ENCODE measurements around the gene TMEM9. TPM values are rescaled to one million over a fixed set of nuclear protein-coding genes. Genes with fewer than 3 reads are reported as not detected.

The TMEM9 gene
- total RNA-seq, 4 donors from 2014 or later, result 51.7 to 61.5 (median 56.7) TPM

DNA sequence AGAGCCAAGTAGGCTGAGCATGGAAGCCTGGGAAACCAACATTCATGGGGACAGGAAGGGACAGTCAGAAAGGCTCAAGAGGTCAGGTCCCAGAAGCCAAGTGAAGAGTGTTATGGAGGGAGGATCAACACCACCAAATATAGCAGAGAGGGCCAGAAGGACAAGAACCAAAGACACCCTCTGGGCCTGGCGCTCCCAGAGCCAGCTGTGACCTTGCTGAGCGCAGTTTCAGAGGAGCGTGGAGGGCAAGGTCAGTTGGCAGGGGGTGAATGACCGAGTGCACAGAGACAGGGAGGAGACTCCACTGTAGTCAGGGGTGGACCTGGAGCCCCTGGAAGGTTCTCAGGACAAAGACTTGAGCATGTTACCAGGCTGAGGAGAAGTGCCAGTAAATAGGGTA lies 22.9 kb downstream of the TMEM9 start:
- WGBS, 2 donors (ENCODE audit: low coverage in 1 of 2), result 67 to 90% methylated on average over 1 to 3 of the region's 4 CpGs
- Histone ChIP-seq H3K27me3 (no peaks in the 10 kb centered on the region), H3K9me3 (no peaks in the 10 kb centered on the region), H3K27ac (no peak overlapping the region), H3K36me3 (peaks cover 0 to 37% of the 10 kb centered on the region in 2 donors), H3K4me3 (no peak overlapping the region), H3K4me1 (peaks cover 0 to 14% (median 3%) of the 10 kb centered on the region in 3 donors)
- no peak for ATAC-seq
- TF ChIP-seq EP300 (IDR thresholded peaks at IDR 0.05) (no peak), POLR2A (IDR thresholded peaks at IDR 0.05) (no peak), CTCF (IDR thresholded peaks at IDR 0.05) (no peak), POLR2AphosphoS5 (IDR thresholded peaks at IDR 0.05) (no peak)

DNA sequence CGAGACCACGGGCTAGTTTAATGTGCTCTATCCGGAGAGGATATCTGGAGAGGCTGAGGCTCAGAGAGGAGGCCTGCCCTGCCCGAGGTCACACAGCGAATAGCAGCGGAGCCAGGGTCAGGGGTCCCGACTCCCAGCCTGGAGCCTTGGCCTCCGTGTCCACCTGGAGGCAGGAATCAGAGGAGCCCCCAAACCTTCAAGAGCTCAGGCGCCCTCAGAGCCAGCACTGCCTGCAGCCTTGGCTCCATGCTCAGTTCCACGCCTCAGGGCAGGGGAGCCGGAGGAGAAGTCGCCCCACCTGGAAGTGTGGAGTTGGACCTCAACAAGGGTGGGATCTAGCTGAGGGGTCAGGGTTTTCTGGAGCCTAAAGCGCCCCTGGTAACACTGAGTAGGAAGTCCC lies 25.3 kb downstream of the TMEM9 start:
- peaks cover 0 to 22% (median 0%) of the 10 kb centered on the region in 3 donors for H3K4me1 ChIP-seq
- H3K36me3 ChIP-seq, result peaks cover 0 to 13% of the 10 kb centered on the region in 2 donors
- ATAC-seq, result no peak
- H3K4me3 ChIP-seq, result no peak overlapping the region
- WGBS, 2 donors (ENCODE audit: low coverage in 1 of 2), result 100% methylated on average over 1 of the region's 13 CpGs; no CpG with 5 or more reads in 1 of the 2 donors
- H3K27ac ChIP-seq, result no peak overlapping the region
- no peak for TF ChIP-seq POLR2A (IDR thresholded peaks at IDR 0.05)
- TF ChIP-seq CTCF (IDR thresholded peaks at IDR 0.05), result no peak
- TF ChIP-seq EP300 (IDR thresholded peaks at IDR 0.05), result no peak
- no peak for TF ChIP-seq POLR2AphosphoS5 (IDR thresholded peaks at IDR 0.05)
- H3K9me3 ChIP-seq, result no peaks in the 10 kb centered on the region
- peaks cover 7% of the 10 kb centered on the region for H3K27me3 ChIP-seq

- no peak for TF ChIP-seq CTCF (IDR thresholded peaks at IDR 0.05)
- TF ChIP-seq POLR2AphosphoS5 (IDR thresholded peaks at IDR 0.05), result no peak
- TF ChIP-seq EP300 (IDR thresholded peaks at IDR 0.05), result no peak
- TF ChIP-seq POLR2A (IDR thresholded peaks at IDR 0.05), result no peak
- Histone ChIP-seq H3K27me3 (peaks cover 10% of the 10 kb centered on the region), H3K4me3 (no peak overlapping the region), H3K27ac (no peak overlapping the region), H3K4me1 (peaks cover 0 to 22% (median 0%) of the 10 kb centered on the region in 3 donors), H3K36me3 (peaks cover 0 to 9% of the 10 kb centered on the region in 2 donors), H3K9me3 (no peaks in the 10 kb centered on the region)
- peak; percentile 26 for ATAC-seq
- 80 to 90% methylated on average over 2 to 9 of the region's 9 CpGs for WGBS, 2 donors (ENCODE audit: low coverage in 1 of 2)
Observed at GRCh38 chr1:201128476-201128875, 25.8 kb downstream of the TMEM9 start.

DNA sequence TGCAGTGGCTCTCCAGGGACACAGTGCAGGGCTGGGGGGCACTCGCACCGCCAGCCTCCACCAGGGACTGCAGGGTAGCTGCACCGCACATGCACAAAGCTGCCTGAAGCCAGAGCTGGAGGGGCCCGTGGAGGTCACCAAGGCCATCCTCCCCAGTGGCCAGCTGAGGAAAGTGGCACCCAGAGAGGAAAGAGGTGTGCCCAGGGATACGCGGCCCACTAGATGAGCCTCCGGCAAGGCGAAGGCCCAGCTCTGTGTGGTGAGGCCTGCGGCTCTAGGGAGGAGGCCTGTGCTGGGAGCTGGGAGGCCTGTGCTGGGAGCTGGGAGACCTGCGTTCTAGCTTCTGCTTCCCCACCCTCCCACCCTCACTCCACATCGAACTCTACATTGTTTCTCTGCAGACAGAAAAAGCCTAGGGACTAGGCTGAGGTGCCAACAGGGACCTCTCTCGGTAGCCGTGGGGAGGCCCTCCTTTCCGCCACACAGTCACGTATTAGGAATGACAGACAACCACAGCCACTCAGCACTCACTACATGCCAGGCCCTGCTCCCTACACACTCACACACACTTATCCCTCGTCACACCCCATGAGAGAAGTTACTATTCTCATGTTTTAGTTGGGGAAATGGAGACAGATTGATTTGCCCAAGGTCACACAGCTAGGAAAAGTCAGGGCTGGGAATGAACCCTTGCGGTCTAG lies 26.4 kb downstream of the TMEM9 start:
- 33% methylated on average over 1 of the region's 17 CpGs; no CpG with 5 or more reads in 1 of the 2 donors for WGBS, 2 donors (ENCODE audit: low coverage in 1 of 2)
- no peaks in the 10 kb centered on the region for H3K9me3 ChIP-seq
- no peak overlapping the region for H3K4me3 ChIP-seq
- H3K27me3 ChIP-seq, result peaks cover 16% of the 10 kb centered on the region
- TF ChIP-seq EP300 (IDR thresholded peaks at IDR 0.05), result no peak
- H3K4me1 ChIP-seq, result peaks cover 0 to 22% (median 0%) of the 10 kb centered on the region in 3 donors
- H3K36me3 ChIP-seq, result peaks cover 0 to 5% of the 10 kb centered on the region in 2 donors
- ATAC-seq, result no peak
- H3K27ac ChIP-seq, result no peak overlapping the region

DNA sequence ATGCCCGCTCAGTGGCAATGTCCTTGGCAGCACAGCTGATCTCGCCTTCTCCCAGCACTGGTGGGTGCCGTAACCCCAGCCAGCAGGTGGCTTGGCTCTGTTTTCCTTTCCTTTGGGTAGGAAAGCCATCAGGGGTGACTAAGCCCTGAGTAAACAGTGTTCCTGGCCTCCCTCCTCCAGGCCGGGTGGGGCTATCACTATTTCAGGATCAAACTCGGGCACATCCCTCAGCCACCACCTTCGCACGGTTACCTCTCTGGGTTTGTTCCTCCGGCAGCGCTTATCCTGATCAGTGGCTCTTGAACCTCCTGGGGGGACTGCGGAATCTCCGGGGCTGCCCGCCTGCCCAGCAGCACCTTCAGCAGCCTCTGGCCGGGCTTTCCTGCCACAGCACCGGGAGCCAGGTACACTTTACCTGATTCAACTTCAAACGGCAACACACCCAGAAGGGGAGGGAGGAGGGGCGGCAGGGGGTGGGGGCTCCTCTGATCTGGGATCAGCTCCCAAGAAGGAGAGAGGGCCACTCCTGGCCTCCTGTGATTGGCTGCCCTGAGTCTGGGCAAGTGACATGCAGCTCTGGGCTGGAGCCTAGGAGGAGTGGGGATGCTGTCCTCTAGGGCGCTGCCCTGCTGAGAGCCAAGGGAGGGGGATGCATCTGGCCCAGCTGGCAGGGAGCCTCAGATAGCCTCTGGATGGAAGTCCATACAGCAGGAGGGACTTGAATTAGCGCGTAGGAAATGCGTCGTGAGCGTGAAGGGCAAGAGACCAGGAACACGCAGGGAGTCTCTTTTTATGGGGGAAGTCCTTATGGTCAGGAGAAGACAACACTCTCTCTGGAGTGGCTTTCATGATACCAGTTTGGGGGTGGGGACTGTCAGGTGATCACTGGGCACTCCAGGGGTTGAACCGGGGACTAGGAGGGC lies 27.2 kb downstream of the TMEM9 start, which contains the start of gene ASCL5:
ASCL5 (minus strand) TSS at position 353 of the 923 bp plus-strand sequence. CDS start 11,812 bp downstream, outside the sequence.
- Histone ChIP-seq H3K9me3 (no peaks in the 10 kb centered on the region), H3K27ac (no peak within 1 kb of the TSS), H3K4me1 (peaks cover 0 to 22% (median 0%) of the 10 kb centered on the region in 3 donors), H3K36me3 (no peaks in the 10 kb centered on the region), H3K27me3 (peaks cover 24% of the 10 kb centered on the region), H3K4me3 (no peak within 1 kb of the TSS)
- TF ChIP-seq CTCF (IDR thresholded peaks at IDR 0.05) (no peak), EP300 (IDR thresholded peaks at IDR 0.05) (no peak), POLR2AphosphoS5 (IDR thresholded peaks at IDR 0.05) (no peak), POLR2A (IDR thresholded peaks at IDR 0.05) (no peak)
- ATAC-seq, result no peak
- WGBS, 2 donors (ENCODE audit: low coverage in 1 of 2), result 78 to 84% methylated on average over 6 to 16 of the region's 24 CpGs
